ENCODE measurements around the gene NPIPA3. TPM values are rescaled to one million over a fixed set of nuclear protein-coding genes. Genes with fewer than 3 reads are reported as not detected.
"Not testable (repeated sequence)": the region's sequence is repeated elsewhere in the genome, so short reads cannot be mapped to it uniquely, and the experiment has no call there.

The NPIPA3 gene
- total RNA-seq, 1 donor from 2014 or later, result 0.85 TPM

GRCh38 chr16:14682121-14682520, 21.1 kb upstream of the NPIPA3 start:
- Histone ChIP-seq H3K9me3 (replicated peaks) (no peaks in the 10 kb centered on the region), H3K27ac (replicated peaks) (no peak overlapping the region), H3K36me3 (no peaks in the 10 kb centered on the region), H3K4me3 (no peak overlapping the region), H3K27me3 (ENCODE audit: low read depth) (peaks cover 30% of the 10 kb centered on the region), H3K4me1 (no peaks in the 10 kb centered on the region)
- DNase-seq, result no peak
- intact Hi-C loops (cut with micrococcal nuclease), result no loop called here
- no peak for TF ChIP-seq CTCF (IDR thresholded peaks at IDR 0.05; ENCODE audit: borderline replicate concordance)

GRCh38 chr16:14685870-14686793, 17.1 kb upstream of the NPIPA3 start:
- H3K27ac ChIP-seq (replicated peaks); H3K27me3 ChIP-seq (ENCODE audit: low read depth); H3K4me1 ChIP-seq; intact Hi-C loops (cut with micrococcal nuclease); H3K36me3 ChIP-seq; H3K4me3 ChIP-seq; DNase-seq; H3K9me3 ChIP-seq (replicated peaks): not testable (repeated sequence)

GRCh38 chr16:14694129-14694528, 9.1 kb upstream of the NPIPA3 start, which contains the start of gene PLA2G10:
TSS of gene PLA2G10 (minus strand) at chr16:14694308. CDS start at chr16:14694229, 79 bp downstream.
- H3K4me3 ChIP-seq; H3K4me1 ChIP-seq; H3K9me3 ChIP-seq (replicated peaks); DNase-seq; H3K27ac ChIP-seq (replicated peaks); intact Hi-C loops (cut with micrococcal nuclease); H3K27me3 ChIP-seq (ENCODE audit: low read depth); H3K36me3 ChIP-seq: not testable (repeated sequence)

- H3K4me3 ChIP-seq; H3K9me3 ChIP-seq (replicated peaks); DNase-seq; H3K27me3 ChIP-seq (ENCODE audit: low read depth); H3K27ac ChIP-seq (replicated peaks); intact Hi-C loops (cut with micrococcal nuclease); H3K36me3 ChIP-seq; H3K4me1 ChIP-seq: not testable (repeated sequence)
These were observed 1.4 kb upstream of the NPIPA3 start for GRCh38 chr16:14701859-14702258.

GRCh38 chr16:14702672-14703071, 539 bp upstream of the NPIPA3 start:
- intact Hi-C loops (cut with micrococcal nuclease); H3K9me3 ChIP-seq (replicated peaks); H3K4me1 ChIP-seq; DNase-seq; H3K36me3 ChIP-seq; H3K27ac ChIP-seq (replicated peaks); H3K4me3 ChIP-seq; H3K27me3 ChIP-seq (ENCODE audit: low read depth): not testable (repeated sequence)

GRCh38 chr16:14733233-14733632, 30.0 kb downstream of the NPIPA3 start:
- H3K27ac ChIP-seq (replicated peaks); DNase-seq; intact Hi-C loops (cut with micrococcal nuclease); H3K9me3 ChIP-seq (replicated peaks); H3K27me3 ChIP-seq (ENCODE audit: low read depth); H3K4me3 ChIP-seq; H3K4me1 ChIP-seq; H3K36me3 ChIP-seq: not testable (repeated sequence)

- intact Hi-C loops (cut with micrococcal nuclease); H3K4me3 ChIP-seq; H3K9me3 ChIP-seq (replicated peaks); H3K27me3 ChIP-seq (ENCODE audit: low read depth); H3K36me3 ChIP-seq; H3K27ac ChIP-seq (replicated peaks); DNase-seq; H3K4me1 ChIP-seq: not testable (repeated sequence)
These were observed 37.7 kb downstream of the NPIPA3 start for GRCh38 chr16:14740832-14741385.

- H3K27me3 ChIP-seq (ENCODE audit: low read depth); H3K27ac ChIP-seq (replicated peaks); H3K9me3 ChIP-seq (replicated peaks); H3K4me1 ChIP-seq; intact Hi-C loops (cut with micrococcal nuclease); DNase-seq; H3K4me3 ChIP-seq; H3K36me3 ChIP-seq: not testable (repeated sequence)
These were observed 38.6 kb downstream of the NPIPA3 start for GRCh38 chr16:14741794-14742193.

GRCh38 chr16:14742273-14743128, 39.3 kb downstream of the NPIPA3 start, which contains the start of gene NPIPA2:
TSS of gene NPIPA2 (plus strand) at chr16:14742533. CDS start at chr16:14748066, 5,533 bp downstream.
- H3K9me3 ChIP-seq (replicated peaks); DNase-seq; H3K4me1 ChIP-seq; intact Hi-C loops (cut with micrococcal nuclease); H3K4me3 ChIP-seq; H3K27ac ChIP-seq (replicated peaks); H3K27me3 ChIP-seq (ENCODE audit: low read depth); H3K36me3 ChIP-seq: not testable (repeated sequence)

- H3K4me1 ChIP-seq; DNase-seq; intact Hi-C loops (cut with micrococcal nuclease); H3K36me3 ChIP-seq; H3K27me3 ChIP-seq (ENCODE audit: low read depth); H3K4me3 ChIP-seq; H3K9me3 ChIP-seq (replicated peaks); H3K27ac ChIP-seq (replicated peaks): not testable (repeated sequence)
These were observed 70.4 kb downstream of the NPIPA3 start for GRCh38 chr16:14773654-14774053.

- H3K27me3 ChIP-seq (ENCODE audit: low read depth); H3K9me3 ChIP-seq (replicated peaks); DNase-seq; H3K4me3 ChIP-seq; H3K27ac ChIP-seq (replicated peaks); H3K4me1 ChIP-seq; intact Hi-C loops (cut with micrococcal nuclease); H3K36me3 ChIP-seq: not testable (repeated sequence)
These were observed 72.4 kb downstream of the NPIPA3 start for GRCh38 chr16:14775624-14776023.

Measured in left ventricle myocardium inferior (tissue), 1 donor.